ENCODE measurements around the gene FANCB. TPM values are rescaled to one million over a fixed set of nuclear protein-coding genes. Genes with fewer than 3 reads are reported as not detected.

The FANCB gene
- total and polyA plus RNA-seq, 2 of the 8 experiments (the other 6 are each of a cell fraction or from before 2014, with no cell fraction given): 1.9 to 13.8 TPM

DNA sequence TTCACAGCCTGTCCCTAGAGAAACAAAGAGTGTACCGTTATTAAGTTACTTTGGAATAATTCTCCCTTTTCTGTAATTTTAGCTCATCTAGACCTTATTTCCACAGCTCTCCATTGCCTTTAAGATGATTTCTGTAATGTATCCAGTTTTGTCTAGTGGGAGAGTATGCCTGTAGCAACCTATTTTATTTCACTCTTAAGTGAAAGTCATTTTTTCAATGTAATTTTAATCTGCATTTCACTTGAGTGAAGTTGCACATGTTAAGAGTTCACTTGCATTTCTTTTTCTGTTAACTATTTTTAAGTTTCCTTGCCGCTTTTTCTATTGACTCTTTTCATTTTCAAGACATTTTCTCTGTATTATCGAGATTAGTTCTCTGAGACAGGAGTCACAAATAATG lies 46.5 kb downstream of the FANCB start (continued):
- TF ChIP-seq RAD21 (IDR thresholded peaks at IDR 0.05 in 1 of 2, conservative IDR thresholded peaks at IDR 0.05 in 1 of 2; ENCODE audit: low read depth in 2 of 2, low read length in 2 of 2) (no peak), TAF7 (optimal IDR thresholded peaks at IDR 0.05; ENCODE audit: borderline replicate concordance, low read depth, low read length) (no peak), YY1 (IDR thresholded peaks at IDR 0.05; ENCODE audit: low read depth, low read length) (no peak), SIX5 (IDR thresholded peaks at IDR 0.05; ENCODE audit: low read depth, low read length) (no peak)

All from H1 (cell line).